Thoracic aorta endothelial cell (primary cell): ENCODE data around the gene CCN2. TPM values are rescaled to one million over a fixed set of nuclear protein-coding genes. Genes with fewer than 3 reads are reported as not detected.

ENCODE experiments used
- total RNA-seq: library from RNA; depleted of rRNA; stranded (reverse); fragments of >200 nt; gene quantifications from 2 replicates; pipeline ENCODE4 v1.2.3, GENCODE V29; 2012

Gene CCN2
- total RNA-seq: 711 and 937 TPM in 2 replicates

DNA sequence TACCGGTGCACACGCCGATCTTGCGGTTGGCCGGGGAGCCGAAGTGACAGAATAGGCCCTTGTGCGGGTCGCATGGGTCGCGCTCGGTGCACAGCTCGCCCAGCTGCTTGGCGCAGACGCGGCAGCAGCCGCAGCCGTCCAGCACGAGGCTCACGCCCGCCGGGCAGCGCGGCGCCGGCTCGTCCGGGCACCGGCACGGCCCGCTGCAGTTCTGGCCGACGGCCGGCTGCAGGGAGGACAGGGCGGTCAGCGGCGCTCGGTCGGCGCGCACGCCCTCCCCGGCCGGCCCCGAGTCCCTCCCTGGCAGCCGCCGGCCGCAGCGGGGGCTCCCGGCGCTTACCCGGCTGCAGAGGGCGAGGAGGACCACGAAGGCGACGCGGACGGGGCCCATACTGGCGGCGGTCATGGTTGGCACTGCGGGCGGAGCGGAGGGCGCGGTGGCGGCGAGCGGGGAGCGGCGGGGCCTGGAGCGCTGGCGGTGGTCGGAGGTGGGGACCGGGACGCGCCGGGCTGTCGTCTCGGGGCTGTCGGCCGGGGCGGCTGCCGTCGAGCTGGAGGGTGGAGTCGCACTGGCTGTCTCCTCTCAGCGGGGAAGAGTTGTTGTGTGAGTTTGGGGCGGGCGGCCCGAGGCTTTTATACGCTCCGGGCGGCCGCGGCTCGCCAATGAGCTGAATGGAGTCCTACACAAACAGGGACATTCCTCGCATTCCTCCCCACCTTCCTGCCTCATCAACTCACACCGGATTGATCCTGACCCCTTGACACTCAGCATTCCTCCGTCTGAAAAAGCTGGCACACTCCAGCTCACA is at the start of gene CCN2:
Gene CCN2 (minus strand): TSS at position 606 of the 809 bp plus-strand sequence. CDS start 200 bp downstream, at position 406.

Other genes starting within 250 kb of the CCN2 start
- gene OR2A4, start 250.0 kb downstream of the CCN2 start, total RNA-seq: not detected in 2 replicates
- gene CTAGE9, start 240.4 kb downstream of the CCN2 start, total RNA-seq: not detected in 2 replicates
- 5.2 and 8.1 TPM in 2 replicates for gene ENPP1, start 143.4 kb downstream of the CCN2 start, total RNA-seq